Epidermal melanocyte (primary cell): ENCODE results near the gene TRIM27.
A peak's percentile ranks its signal among the peaks of the same experiment; 100 is the strongest.
"Not testable (repeated sequence)": the region's sequence is repeated elsewhere in the genome, so short reads cannot be mapped to it uniquely, and the experiment has no call there.

Experiments
- DNase-seq: peaks from one replicate; pipeline ENCODE4 v3.0.0; 2011; ENCODE audit warnings: low spot score; ENCODE audit not compliant: insufficient read length

The TRIM27 gene

GRCh38 chr6:28864326-28864923 lies 59.4 kb downstream of the TRIM27 start:
- DNase-seq, result no peak

GRCh38 chr6:28863604-28864325 lies 60.0 kb downstream of the TRIM27 start:
- peak; percentile 51 for DNase-seq

GRCh38 chr6:28862077-28862476 lies 61.7 kb downstream of the TRIM27 start:
- DNase-seq, result no peak

GRCh38 chr6:28861339-28861738 lies 62.4 kb downstream of the TRIM27 start:
- DNase-seq, result no peak

- no peak for DNase-seq
These were observed 63.2 kb downstream of the TRIM27 start for GRCh38 chr6:28860581-28860980.

GRCh38 chr6:28858963-28859362 lies 64.8 kb downstream of the TRIM27 start:
- no peak for DNase-seq

- DNase-seq, result no peak
These were observed 67.2 kb downstream of the TRIM27 start for GRCh38 chr6:28856620-28857005.

- not testable (repeated sequence) for DNase-seq
These were observed 69.4 kb downstream of the TRIM27 start for GRCh38 chr6:28854405-28854804.
